T-cell (primary cell): ENCODE results near the gene DHX30. TPM values are rescaled to one million over a fixed set of nuclear protein-coding genes. Genes with fewer than 3 reads are reported as not detected.
A peak's percentile ranks its signal among the peaks of the same experiment; 100 is the strongest.

ENCODE experiments used
- ATAC-seq, 4 experiments: fragments of 200-7000 bp in 3 of 4; fragments of 150-1000 bp in 1 of 4; cut with Tn5 transposase; replicated peaks in 1 of 4; 1 replicate in 3 of 4; 2 replicates in 1 of 4; pipeline ENCODE4 v1.10.0; 2021; ENCODE audit warnings: moderate library complexity in 3 of 4, mild to moderate bottlenecking in 2 of 4, moderate number of reproducible peaks in 1 of 4
- CTCF ChIA-PET, 2 donors: fragments of 300-600 bp; sonication (Branson Sonifier 250); formaldehyde crosslinking; loops; one replicate each; lab custom pipeline; 2022; ENCODE audit warnings: antibody characterized with exemption in 2 of 2; lab: Charles Lee
- POLR2A ChIA-PET, 2 donors: fragments of 300-600 bp; sonication (Branson Sonifier 250); formaldehyde crosslinking; loops; one replicate each; lab custom pipeline; 2022; ENCODE audit warnings: antibody characterized with exemption in 2 of 2; lab: Charles Lee
- DNase-seq, 35 experiments: peaks; one replicate each; pipeline versions ENCODE4 v3.0.0 to v3.0.0-alpha.2; 2013 to 2023
- H3K27ac ChIP-seq: one replicate; pipeline ENCODE4 v1.5.1; 2013; ENCODE audit warnings: low read length
- H3K27me3 ChIP-seq, 2 experiments: replicated peaks in 1 of 2; 1 replicate in 1 of 2; 2 replicates in 1 of 2; pipeline versions ENCODE4 v1.6.1 to v1.7.0; 2013; ENCODE audit warnings: low read length in 1 of 2, mixed read lengths in 1 of 2; ENCODE audit not compliant: control insufficient read depth in 2 of 2, insufficient read depth in 2 of 2; ENCODE audit errors: extremely low read depth in 1 of 2
- H3K36me3 ChIP-seq, 2 donors: 1 replicate in 1 of 2; 2 replicates in 1 of 2; pipeline versions ENCODE4 v1.6.1 to v1.7.0; 2013; ENCODE audit warnings: low read length in 1 of 2; ENCODE audit not compliant: control insufficient read depth in 2 of 2, insufficient read depth in 1 of 2; ENCODE audit errors: extremely low read depth in 1 of 2
- H3K4me1 ChIP-seq, 2 experiments: 1 replicate in 1 of 2; 2 replicates in 1 of 2; pipeline versions ENCODE4 v1.6.1 to v1.7.0; 2013; ENCODE audit warnings: low read length in 2 of 2, mixed read lengths in 1 of 2; ENCODE audit not compliant: insufficient read depth in 2 of 2, control insufficient read depth in 1 of 2; ENCODE audit errors: extremely low read depth in 1 of 2
- H3K4me3 ChIP-seq, 2 donors: 1 replicate in 1 of 2; 2 replicates in 1 of 2; pipeline versions ENCODE4 v1.5.1 to v1.7.0; 2013; ENCODE audit warnings: mild to moderate bottlenecking in 2 of 2, low read length in 1 of 2, moderate library complexity in 1 of 2; ENCODE audit not compliant: control insufficient read depth in 1 of 2; ENCODE audit errors: extremely low read depth in 1 of 2
- H3K9me3 ChIP-seq: 2 replicates; pipeline ENCODE4 v1.7.0; 2013
- H3K27ac Mint-ChIP-seq, 2 donors: one replicate each; pipeline ENCODE4 v1.8.0; 2020 to 2021; ENCODE audit warnings: mild to moderate bottlenecking in 2 of 2, mixed read lengths in 2 of 2
- H3K27me3 Mint-ChIP-seq, 2 donors: one replicate each; pipeline ENCODE4 v1.8.0; 2021 to 2022; ENCODE audit warnings: mixed read lengths in 2 of 2
- H3K36me3 Mint-ChIP-seq: one replicate; pipeline ENCODE4 v1.8.0; 2021; ENCODE audit warnings: mixed read lengths
- H3K4me1 Mint-ChIP-seq, 3 donors: one replicate each; pipeline ENCODE4 v1.8.0; 2020 to 2022; ENCODE audit warnings: mixed read lengths in 3 of 3, mild to moderate bottlenecking in 1 of 3
- H3K4me3 Mint-ChIP-seq, 3 donors: one replicate each; pipeline ENCODE4 v1.8.0; 2020 to 2022; ENCODE audit warnings: mild to moderate bottlenecking in 3 of 3, mixed read lengths in 3 of 3, moderate library complexity in 3 of 3
- H3K9me3 Mint-ChIP-seq, 3 donors: one replicate each; pipeline ENCODE4 v1.8.0; 2020 to 2022; ENCODE audit warnings: mixed read lengths in 3 of 3
- WGBS: methylation state at CpG from one replicate; pipeline ENCODE4 v1.1.5; 2013; ENCODE audit warnings: missing lambda C conversion rate; ENCODE audit not compliant: insufficient coverage; 5-methylcytosine and 5-hydroxymethylcytosine counted together
- total RNA-seq, 35 experiments: library from RNA in 6 of 35; stranded (reverse) in 6 of 35; fragments of 120-200 nt in 1 of 35; gene quantifications; one replicate each; pipeline versions ENCODE4 v1.2.1 to v1.2.4 and lab custom pipeline; 2013 to 2026

DHX30 gene
- total RNA-seq, 5 donors from 2014 or later (not counting 1 experiment from before 2014, with no cell fraction given) = 69.3 to 101 (median 97.5) TPM

GRCh38 chr3:47874438-47874837 is 71.5 kb downstream of the DHX30 start:
- Histone ChIP-seq H3K4me1 (no peaks in the 10 kb centered on the region), H3K9me3 (no peaks in the 10 kb centered on the region), H3K27ac (no peak overlapping the region), H3K4me3 (no peak overlapping the region), H3K36me3 (peaks cover 2 to 51% of the 10 kb centered on the region in 2 donors), H3K27me3 (no peaks in the 10 kb centered on the region)
- H3K36me3 Mint-ChIP-seq = peaks cover 36% of the 10 kb centered on the region
- H3K9me3 Mint-ChIP-seq = no peaks in the 10 kb centered on the region
- H3K27ac Mint-ChIP-seq = no peak overlapping the region
- WGBS = no CpG with 5 or more reads among the region's 2 CpGs
- DNase-seq (no peak), ATAC-seq (no peak)
- H3K4me1 Mint-ChIP-seq = peaks cover 0 to 14% (median 9%) of the 10 kb centered on the region in 3 donors
- H3K27me3 Mint-ChIP-seq = no peaks in the 10 kb centered on the region
- ChIA-PET POLR2A (no interaction called here), CTCF (no interaction called here)
- H3K4me3 Mint-ChIP-seq = no peak overlapping the region

GRCh38 chr3:47874913-47875312 is 72.0 kb downstream of the DHX30 start:
- ChIA-PET CTCF (no interaction called here), POLR2A (no interaction called here)
- no peak overlapping the region for H3K27ac ChIP-seq
- no peak for DNase-seq
- no peaks in the 10 kb centered on the region for H3K4me1 ChIP-seq
- H3K4me3 ChIP-seq = no peak overlapping the region
- Mint-ChIP-seq H3K27ac (peak overlapping the region in 1 of 2 donors; percentile 42), H3K36me3 (peaks cover 31% of the 10 kb centered on the region), H3K4me3 (no peak overlapping the region), H3K27me3 (no peaks in the 10 kb centered on the region), H3K4me1 (peaks cover 0 to 14% (median 9%) of the 10 kb centered on the region in 3 donors), H3K9me3 (no peaks in the 10 kb centered on the region)
- no peaks in the 10 kb centered on the region for H3K9me3 ChIP-seq
- H3K36me3 ChIP-seq = peaks cover 0 to 47% of the 10 kb centered on the region in 2 donors
- no peak for ATAC-seq
- H3K27me3 ChIP-seq = no peaks in the 10 kb centered on the region
- WGBS = no CpG with 5 or more reads among the region's 1 CpG

- POLR2A ChIA-PET = no interaction called here
- H3K9me3 ChIP-seq = no peaks in the 10 kb centered on the region
- no peaks in the 10 kb centered on the region for H3K4me1 ChIP-seq
- Mint-ChIP-seq H3K9me3 (no peaks in the 10 kb centered on the region), H3K27me3 (no peaks in the 10 kb centered on the region), H3K4me3 (no peak overlapping the region), H3K4me1 (peaks cover 0 to 14% (median 9%) of the 10 kb centered on the region in 3 donors), H3K27ac (no peak overlapping the region), H3K36me3 (peaks cover 18% of the 10 kb centered on the region)
- H3K36me3 ChIP-seq = peaks cover 0 to 27% of the 10 kb centered on the region in 2 donors
- DNase-seq (no peak), ATAC-seq (no peak)
- no peaks in the 10 kb centered on the region for H3K27me3 ChIP-seq
- WGBS = no CpG with 5 or more reads among the region's 3 CpGs
- CTCF ChIA-PET = no interaction called here
- no peak overlapping the region for H3K27ac ChIP-seq
- H3K4me3 ChIP-seq = no peak overlapping the region
Measured at GRCh38 chr3:47877290-47877689, 74.4 kb downstream of the DHX30 start.

GRCh38 chr3:47877719-47878118 is 74.8 kb downstream of the DHX30 start:
- DNase-seq (no peak), ATAC-seq (no peak)
- Mint-ChIP-seq H3K4me3 (no peak overlapping the region), H3K4me1 (peaks cover 0 to 14% (median 9%) of the 10 kb centered on the region in 3 donors), H3K9me3 (no peaks in the 10 kb centered on the region), H3K36me3 (peaks cover 17% of the 10 kb centered on the region), H3K27ac (peak overlapping the region in 1 of 2 donors; percentile 32), H3K27me3 (no peaks in the 10 kb centered on the region)
- Histone ChIP-seq H3K9me3 (no peaks in the 10 kb centered on the region), H3K27me3 (no peaks in the 10 kb centered on the region), H3K4me3 (no peak overlapping the region), H3K27ac (no peak overlapping the region), H3K4me1 (no peaks in the 10 kb centered on the region), H3K36me3 (peaks cover 0 to 23% of the 10 kb centered on the region in 2 donors)
- ChIA-PET CTCF (no interaction called here), POLR2A (no interaction called here)

- Mint-ChIP-seq H3K4me3 (no peak overlapping the region), H3K9me3 (no peaks in the 10 kb centered on the region), H3K27ac (no peak overlapping the region), H3K4me1 (peaks cover 6 to 16% (median 11%) of the 10 kb centered on the region in 3 donors), H3K27me3 (no peaks in the 10 kb centered on the region), H3K36me3 (peaks cover 26% of the 10 kb centered on the region)
- H3K4me3 ChIP-seq = no peak overlapping the region
- ATAC-seq (no peak), DNase-seq (no peak)
- no peaks in the 10 kb centered on the region for H3K9me3 ChIP-seq
- H3K27me3 ChIP-seq = no peaks in the 10 kb centered on the region
- no peaks in the 10 kb centered on the region for H3K36me3 ChIP-seq
- ChIA-PET CTCF (no interaction called here), POLR2A (no interaction called here)
- no peaks in the 10 kb centered on the region for H3K4me1 ChIP-seq
- 92% methylated on average over 2 of the region's 2 CpGs for WGBS
- no peak overlapping the region for H3K27ac ChIP-seq
Measured at GRCh38 chr3:47882338-47882737, 79.4 kb downstream of the DHX30 start.

GRCh38 chr3:47884603-47885002 is 81.7 kb downstream of the DHX30 start:
- Histone ChIP-seq H3K27ac (no peak overlapping the region), H3K36me3 (no peaks in the 10 kb centered on the region), H3K9me3 (no peaks in the 10 kb centered on the region), H3K4me1 (no peaks in the 10 kb centered on the region), H3K27me3 (no peaks in the 10 kb centered on the region), H3K4me3 (no peak overlapping the region)
- Mint-ChIP-seq H3K4me3 (no peak overlapping the region), H3K27me3 (no peaks in the 10 kb centered on the region), H3K9me3 (no peaks in the 10 kb centered on the region), H3K36me3 (peaks cover 42% of the 10 kb centered on the region), H3K27ac (no peak overlapping the region), H3K4me1 (peaks cover 1 to 11% (median 6%) of the 10 kb centered on the region in 3 donors)
- DNase-seq (no peak), ATAC-seq (no peak)
- ChIA-PET CTCF (no interaction called here), POLR2A (no interaction called here)
- WGBS = 64% methylated on average over 3 of the region's 3 CpGs

GRCh38 chr3:47885168-47885567 is 82.2 kb downstream of the DHX30 start:
- peaks cover 42% of the 10 kb centered on the region for H3K36me3 Mint-ChIP-seq
- Histone ChIP-seq H3K36me3 (no peaks in the 10 kb centered on the region), H3K4me3 (no peak overlapping the region), H3K27ac (no peak overlapping the region), H3K4me1 (no peaks in the 10 kb centered on the region), H3K9me3 (no peaks in the 10 kb centered on the region), H3K27me3 (no peaks in the 10 kb centered on the region)
- ChIA-PET CTCF (no interaction called here), POLR2A (no interaction called here)
- H3K4me1 Mint-ChIP-seq = peaks cover 1 to 11% (median 6%) of the 10 kb centered on the region in 3 donors
- H3K27me3 Mint-ChIP-seq = no peaks in the 10 kb centered on the region
- no peak for ATAC-seq
- H3K9me3 Mint-ChIP-seq = no peaks in the 10 kb centered on the region
- no peak overlapping the region for H3K4me3 Mint-ChIP-seq
- no peak for DNase-seq
- no peak overlapping the region for H3K27ac Mint-ChIP-seq
- 100% methylated on average over 1 of the region's 1 CpG for WGBS
